ENCODE results near the gene RFX2. TPM values are rescaled to one million over a fixed set of nuclear protein-coding genes. Genes with fewer than 3 reads are reported as not detected.
"Not testable (repeated sequence)": the region's sequence is repeated elsewhere in the genome, so short reads cannot be mapped to it uniquely, and the experiment has no call there.

The RFX2 gene
- total RNA-seq, 2 experiments from 2014 or later, result 10.1 to 10.4 TPM

DNA sequence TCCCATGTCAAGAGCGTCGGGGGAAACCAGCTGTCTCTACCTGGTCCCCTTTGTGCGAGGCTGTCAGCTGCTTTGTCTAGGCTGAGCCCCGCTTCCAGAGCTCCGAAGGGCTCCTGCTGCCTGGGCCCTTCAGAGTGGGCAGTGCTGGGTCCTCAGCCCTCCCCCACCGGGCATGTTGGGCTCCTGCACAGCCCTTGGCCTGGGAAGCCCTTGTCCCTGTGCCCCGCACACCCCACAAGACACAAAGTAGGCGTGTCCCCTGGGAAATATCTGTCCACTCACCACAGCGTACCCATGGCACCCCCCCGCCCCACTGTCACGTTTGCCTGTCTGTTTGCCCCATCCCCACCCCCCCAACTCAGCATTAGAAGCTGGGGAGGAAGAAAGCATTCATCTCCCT is 92.7 kb downstream of the RFX2 start:
- H3K36me3 Mint-ChIP-seq (ENCODE audit: low read depth), result no peaks in the 10 kb centered on the region
- no peaks in the 10 kb centered on the region for H3K9me3 Mint-ChIP-seq
- no peak overlapping the region for H3K27ac Mint-ChIP-seq
- CTCF ChIA-PET, result interaction anchor here (1.2 to 1.8 kb wide), 2 partner anchors 15 to 214 kb away, joined by 3 to 5 read pairs; no protein-coding TSS in a partner anchor
- no peaks in the 10 kb centered on the region for H3K27me3 Mint-ChIP-seq
- no peak for DNase-seq
- no peak overlapping the region for H3K4me3 Mint-ChIP-seq
- H3K4me1 Mint-ChIP-seq, result no peaks in the 10 kb centered on the region
- POLR2A ChIA-PET, result no interaction called here

DNA sequence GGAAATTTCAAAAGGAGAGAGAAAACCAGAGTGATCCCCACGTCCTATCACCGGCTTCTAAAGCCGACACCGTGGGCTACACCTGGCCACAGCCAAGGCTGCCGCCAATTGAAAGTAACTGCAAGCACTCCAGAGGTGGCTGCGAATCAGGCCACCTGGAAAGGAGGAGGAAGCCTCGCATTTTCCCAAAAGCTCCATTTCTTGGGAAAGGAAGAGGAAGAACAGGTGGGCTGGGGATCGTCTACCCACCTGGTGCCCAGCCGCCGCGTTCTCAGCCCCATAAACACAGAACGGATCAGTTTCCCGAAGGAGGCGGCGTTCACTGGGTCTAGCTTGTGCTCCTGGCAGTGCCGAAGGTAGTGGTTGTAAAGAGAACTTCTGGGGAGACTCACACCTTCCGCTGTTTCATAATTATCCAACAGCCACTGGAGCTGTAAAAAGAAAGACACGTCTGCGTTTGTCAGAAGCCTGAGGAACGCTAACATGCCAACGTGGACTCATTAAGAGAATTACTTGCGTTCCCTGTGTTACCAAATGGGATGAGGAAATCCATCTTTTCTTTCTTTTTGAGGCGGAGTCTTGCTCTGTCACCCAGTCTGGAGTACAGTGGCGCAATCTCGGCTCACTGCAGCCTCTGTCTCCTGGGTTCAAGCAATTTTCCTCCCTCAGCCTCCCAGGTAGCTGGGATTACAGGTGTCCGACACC is 94.3 kb downstream of the RFX2 start:
- Mint-ChIP-seq H3K9me3 (no peaks in the 10 kb centered on the region), H3K36me3 (ENCODE audit: low read depth) (no peaks in the 10 kb centered on the region), H3K4me1 (no peaks in the 10 kb centered on the region), H3K4me3 (no peak overlapping the region), H3K27ac (no peak overlapping the region), H3K27me3 (no peaks in the 10 kb centered on the region)
- CTCF ChIA-PET, result interaction anchor here (1.2 to 1.8 kb wide), 2 partner anchors 14 to 212 kb away, joined by 3 to 5 read pairs; no protein-coding TSS in a partner anchor
- DNase-seq, result no peak
- POLR2A ChIA-PET, result no interaction called here

DNA sequence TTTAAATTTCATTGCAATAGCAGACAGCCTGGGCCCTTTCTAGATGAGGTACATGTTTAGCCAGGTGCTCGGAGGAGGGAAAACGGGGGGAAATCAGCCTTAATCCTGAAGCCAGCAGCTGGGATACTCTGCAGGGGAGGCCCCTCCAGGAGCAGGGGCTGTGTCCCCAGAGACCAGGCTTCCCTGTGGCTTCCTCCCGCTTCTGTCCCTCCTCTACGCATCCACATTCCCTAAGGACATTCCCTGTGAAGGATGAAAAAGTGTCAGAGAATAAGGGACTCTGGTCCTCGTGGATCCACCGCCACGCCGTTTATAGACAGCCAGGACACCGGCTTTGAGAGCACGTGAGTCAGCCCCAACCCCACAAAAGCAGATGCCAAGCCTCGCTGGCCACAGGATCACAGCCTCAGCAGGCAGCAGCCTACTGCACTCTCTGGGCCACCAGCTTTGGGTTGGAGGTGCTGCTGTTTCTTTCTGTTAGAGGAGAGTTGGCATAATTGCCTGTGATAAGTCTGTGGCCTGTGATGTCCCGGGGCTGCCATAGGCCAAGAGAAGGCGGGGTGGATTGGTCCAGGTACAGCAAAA is 95.7 kb downstream of the RFX2 start:
- POLR2A ChIA-PET, result no interaction called here
- Mint-ChIP-seq H3K4me3 (no peak overlapping the region), H3K27me3 (no peaks in the 10 kb centered on the region), H3K27ac (no peak overlapping the region), H3K9me3 (no peaks in the 10 kb centered on the region), H3K4me1 (no peaks in the 10 kb centered on the region), H3K36me3 (ENCODE audit: low read depth) (no peaks in the 10 kb centered on the region)
- no peak for DNase-seq
- CTCF ChIA-PET, result interaction anchor here (1.8 kb wide), 1 partner anchor 8 kb away, joined by 5 read pairs; no protein-coding TSS in a partner anchor

DNA sequence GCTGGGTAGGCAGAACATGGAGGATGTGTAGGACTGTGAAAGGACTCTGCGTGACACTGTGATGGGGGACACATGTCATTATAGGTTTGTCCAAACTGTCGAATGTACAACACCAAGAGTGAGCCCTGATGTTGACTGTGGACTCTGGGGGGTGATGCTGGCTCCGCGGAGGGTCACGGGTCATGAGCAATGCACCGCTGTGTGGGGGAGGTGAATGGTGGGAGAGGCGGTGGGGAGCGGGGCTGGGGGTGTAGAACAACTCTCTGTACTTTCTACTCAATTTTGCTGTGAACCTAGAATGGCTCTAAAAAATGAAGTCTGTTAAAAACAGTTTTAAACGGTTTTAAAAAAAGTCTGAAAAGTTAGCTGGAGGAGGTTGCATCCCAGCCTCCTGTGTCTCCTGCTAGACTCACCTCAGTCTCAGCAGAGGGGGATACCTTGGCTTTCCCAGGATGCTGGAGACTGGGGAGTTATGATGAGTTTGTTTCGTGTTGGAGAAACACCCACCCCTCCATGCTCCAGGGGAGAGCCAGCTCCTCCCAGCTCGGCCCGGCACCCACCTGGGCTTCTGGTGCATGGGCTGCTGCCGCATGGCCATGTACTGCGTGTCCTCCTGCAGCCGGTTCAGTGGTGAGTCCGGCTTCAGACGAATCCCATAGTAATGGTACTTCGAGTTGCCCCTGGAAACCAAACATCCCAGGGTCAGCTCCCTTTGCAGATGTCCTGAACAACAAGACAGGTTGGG is 97.7 kb downstream of the RFX2 start:
- CTCF ChIA-PET, result interaction anchor here (1.8 kb wide), 1 partner anchor 10 kb away, joined by 5 read pairs; no protein-coding TSS in a partner anchor
- DNase-seq, result no peak
- Mint-ChIP-seq H3K4me3 (no peak overlapping the region), H3K27ac (no peak overlapping the region), H3K4me1 (no peaks in the 10 kb centered on the region), H3K9me3 (no peaks in the 10 kb centered on the region), H3K36me3 (ENCODE audit: low read depth) (no peaks in the 10 kb centered on the region), H3K27me3 (no peaks in the 10 kb centered on the region)
- POLR2A ChIA-PET, result no interaction called here

DNA sequence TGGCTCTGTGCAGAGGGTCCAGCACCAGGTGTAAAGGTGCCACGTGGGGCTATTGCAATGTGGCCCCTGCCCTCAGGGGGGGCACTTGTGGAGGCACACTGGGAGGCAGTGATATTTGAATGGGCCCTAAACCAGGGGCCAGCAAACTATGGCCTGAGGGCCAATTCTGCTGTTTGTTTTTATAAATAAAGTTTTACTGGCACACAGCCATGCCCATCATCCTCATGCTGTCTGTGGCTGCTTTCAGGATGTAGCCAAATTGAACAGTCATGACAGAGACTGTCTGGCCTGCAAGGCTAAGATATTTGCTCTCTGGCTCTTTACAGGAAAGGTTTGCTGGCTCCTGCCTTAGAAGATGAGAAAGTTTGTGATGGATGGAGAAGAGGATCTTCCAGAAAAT is 98.5 kb downstream of the RFX2 start:
- Mint-ChIP-seq H3K27me3 (no peaks in the 10 kb centered on the region), H3K9me3 (no peaks in the 10 kb centered on the region), H3K4me1 (no peaks in the 10 kb centered on the region), H3K4me3 (no peak overlapping the region), H3K27ac (no peak overlapping the region), H3K36me3 (ENCODE audit: low read depth) (no peaks in the 10 kb centered on the region)
- DNase-seq, result no peak
- ChIA-PET CTCF (no interaction called here), POLR2A (no interaction called here)

DNA sequence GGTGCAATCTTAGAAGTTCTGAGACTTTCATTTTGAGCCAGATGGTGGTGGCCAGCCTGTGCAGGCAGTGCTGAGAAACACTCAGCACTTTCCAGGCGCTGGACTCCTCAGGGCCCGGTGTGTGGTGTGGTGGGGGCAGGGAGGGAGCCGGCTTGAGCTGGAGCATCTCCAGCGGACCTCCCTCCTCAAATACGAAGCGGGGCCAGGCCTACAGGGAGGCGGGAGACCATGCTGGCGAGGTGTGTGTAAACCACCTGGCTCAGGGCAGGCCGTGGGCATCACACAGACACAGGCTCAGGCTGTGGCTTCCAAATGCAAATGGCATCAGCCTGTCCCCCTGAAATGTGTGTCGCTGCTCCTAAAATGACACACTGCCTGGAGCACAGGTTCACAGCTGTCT is 99.1 kb downstream of the RFX2 start:
- no peaks in the 10 kb centered on the region for H3K9me3 Mint-ChIP-seq
- POLR2A ChIA-PET, result no interaction called here
- CTCF ChIA-PET, result no interaction called here
- no peak for DNase-seq
- H3K4me3 Mint-ChIP-seq, result no peak overlapping the region
- H3K27ac Mint-ChIP-seq, result no peak overlapping the region
- no peaks in the 10 kb centered on the region for H3K36me3 Mint-ChIP-seq (ENCODE audit: low read depth)
- no peaks in the 10 kb centered on the region for H3K4me1 Mint-ChIP-seq
- H3K27me3 Mint-ChIP-seq, result no peaks in the 10 kb centered on the region

DNA sequence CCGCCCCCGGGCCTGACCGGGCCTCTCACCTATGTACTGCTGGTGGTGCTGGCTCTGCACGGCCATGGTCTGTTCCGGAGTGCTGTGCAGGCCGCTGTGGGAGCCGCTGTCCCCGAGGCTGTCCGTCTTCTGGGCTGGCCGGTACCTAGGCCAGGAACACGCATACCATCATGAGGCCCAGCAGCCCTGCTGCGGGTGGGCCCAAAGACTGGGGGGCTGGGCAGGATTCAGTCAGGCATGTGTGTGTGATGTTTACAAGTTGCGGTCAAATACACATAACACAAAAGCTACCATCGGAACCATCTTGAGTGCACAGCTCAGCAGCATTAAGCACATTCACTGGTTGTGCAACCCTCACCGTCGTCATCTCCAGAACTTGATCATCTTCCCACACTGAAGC is 100.2 kb downstream of the RFX2 start:
- Mint-ChIP-seq H3K4me1 (no peaks in the 10 kb centered on the region), H3K9me3 (no peaks in the 10 kb centered on the region), H3K27ac (no peak overlapping the region), H3K27me3 (no peaks in the 10 kb centered on the region), H3K36me3 (ENCODE audit: low read depth) (no peaks in the 10 kb centered on the region), H3K4me3 (no peak overlapping the region)
- ChIA-PET CTCF (interaction anchor here (0.6 kb wide), 1 partner anchor 26 kb away, joined by 4 read pairs; no protein-coding TSS in a partner anchor), POLR2A (no interaction called here)
- DNase-seq, result no peak

DNA sequence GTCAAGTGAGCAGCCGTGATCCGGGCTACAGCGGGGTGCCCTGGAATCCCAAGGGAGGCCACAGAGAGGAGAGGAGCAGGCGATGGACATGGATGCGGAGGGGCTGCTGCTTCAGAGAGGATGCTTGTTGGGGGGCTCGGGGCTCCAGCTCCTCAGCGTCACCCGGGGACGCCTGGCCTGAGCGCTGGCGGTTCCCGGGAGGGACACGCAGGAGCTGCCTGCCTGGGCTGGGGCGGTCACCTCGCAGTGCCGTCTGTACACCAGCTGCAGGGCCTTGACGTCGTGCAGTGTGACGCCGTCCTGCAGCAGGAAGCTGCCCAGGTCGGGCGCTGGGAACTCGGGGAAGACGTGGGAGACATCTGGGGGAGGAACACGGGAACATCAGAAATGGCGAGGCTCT is 102.4 kb downstream of the RFX2 start:
- H3K27me3 Mint-ChIP-seq, result no peaks in the 10 kb centered on the region
- CTCF ChIA-PET, result no interaction called here
- H3K36me3 Mint-ChIP-seq (ENCODE audit: low read depth), result no peaks in the 10 kb centered on the region
- POLR2A ChIA-PET, result no interaction called here
- no peaks in the 10 kb centered on the region for H3K9me3 Mint-ChIP-seq
- no peak for DNase-seq
- no peaks in the 10 kb centered on the region for H3K4me1 Mint-ChIP-seq
- no peak overlapping the region for H3K4me3 Mint-ChIP-seq
- H3K27ac Mint-ChIP-seq, result no peak overlapping the region

DNA sequence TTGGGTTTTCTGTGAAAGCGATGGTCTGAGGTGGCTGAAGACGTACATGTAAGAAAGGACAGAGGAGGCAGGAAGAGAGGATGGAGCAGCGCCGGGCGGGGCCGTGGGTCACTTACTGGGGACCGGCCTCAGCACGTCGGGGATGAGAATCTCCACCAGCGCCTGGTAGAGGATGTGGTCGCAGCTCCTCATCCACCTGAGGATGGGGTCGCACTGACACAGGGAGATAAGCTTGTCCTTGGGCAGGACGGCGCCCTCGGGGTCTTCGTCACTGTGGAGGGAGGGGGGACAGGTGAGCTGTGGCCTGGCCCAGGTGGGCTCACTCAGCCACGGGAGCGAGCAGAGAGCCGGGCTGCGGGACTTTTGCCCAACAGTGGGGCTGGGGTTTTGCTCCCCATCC is 103.4 kb downstream of the RFX2 start:
- H3K36me3 Mint-ChIP-seq (ENCODE audit: low read depth), result no peaks in the 10 kb centered on the region
- CTCF ChIA-PET, result no interaction called here
- POLR2A ChIA-PET, result no interaction called here

DNA sequence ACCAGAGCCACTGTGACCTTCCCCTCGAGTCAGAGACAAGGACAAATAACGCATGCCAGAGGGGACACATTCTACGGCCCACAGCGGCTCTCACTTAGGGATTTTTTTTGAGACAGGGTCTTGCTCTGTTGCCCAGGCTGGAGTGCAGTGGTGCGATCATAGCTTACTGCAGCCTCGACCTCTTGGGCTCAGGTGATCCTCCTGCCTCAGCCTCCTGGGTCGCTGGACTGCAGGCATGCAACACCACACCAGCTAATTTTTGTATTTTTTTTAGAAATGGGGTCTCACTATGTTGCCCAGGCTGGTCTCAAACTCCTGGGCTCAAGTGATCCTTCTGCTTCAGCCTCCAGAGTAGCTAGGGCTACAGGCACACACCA is 104.2 kb downstream of the RFX2 start:
- H3K4me3 Mint-ChIP-seq; H3K27ac Mint-ChIP-seq; H3K36me3 Mint-ChIP-seq (ENCODE audit: low read depth); DNase-seq; H3K9me3 Mint-ChIP-seq; H3K4me1 Mint-ChIP-seq; H3K27me3 Mint-ChIP-seq; POLR2A ChIA-PET: not testable (repeated sequence)
- CTCF ChIA-PET, result interaction anchor here (0.7 kb wide), 1 partner anchor 38 kb away, joined by 3 read pairs; no protein-coding TSS in a partner anchor

More for the DNA sequence above, 103.4 kb downstream of the RFX2 start:
- Mint-ChIP-seq H3K9me3 (no peaks in the 10 kb centered on the region), H3K27ac (no peak overlapping the region), H3K27me3 (no peaks in the 10 kb centered on the region), H3K4me3 (no peak overlapping the region), H3K4me1 (no peaks in the 10 kb centered on the region)
- no peak for DNase-seq

DNA sequence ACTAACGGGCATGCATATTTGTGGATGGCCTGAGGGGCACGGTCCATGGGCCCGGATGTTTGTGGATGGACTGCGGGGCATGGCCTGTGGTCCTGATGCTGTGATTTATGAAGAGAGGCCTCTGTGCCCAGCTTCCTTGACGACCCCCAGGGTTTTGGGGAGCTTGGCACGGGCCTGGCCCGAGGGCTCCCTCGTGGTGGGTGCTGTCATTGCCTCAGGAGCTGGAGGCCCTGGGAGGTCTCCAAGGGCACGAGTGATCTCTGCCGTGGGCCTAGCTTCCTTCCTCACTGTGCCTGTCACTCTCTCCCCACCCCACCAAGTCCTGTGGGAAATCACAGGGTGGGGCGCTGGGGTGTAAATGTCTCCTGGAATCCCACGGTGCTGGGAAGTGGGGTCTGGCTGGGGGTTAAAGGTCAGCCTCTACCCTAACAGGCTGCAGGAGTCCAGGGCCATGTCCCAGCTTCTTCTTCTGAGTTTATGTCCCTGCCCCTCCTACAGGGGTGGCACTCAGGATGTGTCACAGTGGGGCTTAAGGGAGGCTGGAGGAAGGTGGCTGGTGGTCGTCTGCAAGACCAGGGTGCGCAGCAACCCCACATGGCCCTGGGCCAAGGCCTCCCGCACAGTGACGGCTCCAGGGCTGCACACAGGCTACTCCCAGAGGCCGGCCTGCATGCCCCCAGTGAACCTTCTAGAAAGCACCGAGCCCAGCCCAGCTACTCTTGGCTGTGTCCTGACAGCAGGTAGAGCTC is 104.8 kb downstream of the RFX2 start:
- Mint-ChIP-seq H3K4me3 (no peak overlapping the region), H3K9me3 (no peaks in the 10 kb centered on the region), H3K27me3 (no peaks in the 10 kb centered on the region), H3K27ac (no peak overlapping the region), H3K4me1 (no peaks in the 10 kb centered on the region), H3K36me3 (ENCODE audit: low read depth) (no peaks in the 10 kb centered on the region)
- CTCF ChIA-PET, result interaction anchor here (0.7 kb wide), 1 partner anchor 38 kb away, joined by 3 read pairs; no protein-coding TSS in a partner anchor
- DNase-seq, result no peak
- POLR2A ChIA-PET, result no interaction called here

DNA sequence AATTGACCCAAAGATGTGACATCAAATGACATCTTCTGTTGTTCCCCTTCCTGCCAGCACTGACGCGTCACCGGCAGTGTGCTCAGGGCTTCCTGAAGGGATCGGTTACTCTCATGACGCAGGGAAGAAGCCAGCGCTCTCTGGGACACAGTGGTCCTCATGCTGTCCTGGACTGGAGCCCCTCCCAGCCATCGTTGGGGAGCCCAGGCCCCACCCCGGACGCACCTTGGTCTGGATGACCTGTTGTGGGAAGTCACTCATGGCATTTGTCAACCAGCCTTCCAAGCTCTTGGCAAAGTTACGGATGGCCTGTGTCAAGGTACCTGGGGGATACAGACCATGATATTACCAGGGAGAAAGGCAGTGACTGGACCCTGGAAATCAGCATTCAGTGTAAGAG is 106.3 kb downstream of the RFX2 start:
- no peaks in the 10 kb centered on the region for H3K4me1 Mint-ChIP-seq
- no peak for DNase-seq
- POLR2A ChIA-PET, result no interaction called here
- CTCF ChIA-PET, result no interaction called here
- no peaks in the 10 kb centered on the region for H3K36me3 Mint-ChIP-seq (ENCODE audit: low read depth)
- H3K27ac Mint-ChIP-seq, result no peak overlapping the region
- H3K9me3 Mint-ChIP-seq, result no peaks in the 10 kb centered on the region
- no peaks in the 10 kb centered on the region for H3K27me3 Mint-ChIP-seq
- no peak overlapping the region for H3K4me3 Mint-ChIP-seq

DNA sequence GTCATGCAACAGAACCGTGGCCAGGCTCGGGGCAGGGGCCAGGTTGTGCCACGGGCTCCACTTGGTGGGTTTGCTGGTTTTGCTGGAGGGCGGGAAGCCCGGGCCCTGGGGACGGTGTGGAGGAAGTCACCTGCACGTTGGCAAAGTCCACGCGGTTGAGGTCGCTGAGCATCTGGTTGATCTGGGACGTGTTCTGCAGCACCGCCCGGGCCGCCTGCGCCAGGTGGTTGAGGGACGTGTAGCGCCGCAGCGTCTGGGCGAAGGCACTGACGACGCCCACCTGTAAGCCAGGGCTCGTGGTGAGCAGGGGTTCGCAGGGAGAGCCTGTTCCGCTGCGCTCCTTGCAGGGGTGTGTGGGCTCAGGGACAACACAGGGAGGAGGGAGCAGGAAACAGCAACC is 107.7 kb downstream of the RFX2 start:
- ChIA-PET POLR2A (no interaction called here), CTCF (interaction anchor here (1.1 kb wide), 2 partner anchors 14 to 199 kb away, joined by 3 to 5 read pairs; no protein-coding TSS in a partner anchor)
- H3K9me3 Mint-ChIP-seq, result no peaks in the 10 kb centered on the region
- no peak for DNase-seq
- no peak overlapping the region for H3K27ac Mint-ChIP-seq
- no peaks in the 10 kb centered on the region for H3K27me3 Mint-ChIP-seq
- H3K4me1 Mint-ChIP-seq, result no peaks in the 10 kb centered on the region
- H3K36me3 Mint-ChIP-seq (ENCODE audit: low read depth), result no peaks in the 10 kb centered on the region
- no peak overlapping the region for H3K4me3 Mint-ChIP-seq
